ENCODE measurements around the gene BLOC1S4.
A peak's percentile ranks its signal among the peaks of the same experiment; 100 is the strongest.

BLOC1S4 gene

DNA sequence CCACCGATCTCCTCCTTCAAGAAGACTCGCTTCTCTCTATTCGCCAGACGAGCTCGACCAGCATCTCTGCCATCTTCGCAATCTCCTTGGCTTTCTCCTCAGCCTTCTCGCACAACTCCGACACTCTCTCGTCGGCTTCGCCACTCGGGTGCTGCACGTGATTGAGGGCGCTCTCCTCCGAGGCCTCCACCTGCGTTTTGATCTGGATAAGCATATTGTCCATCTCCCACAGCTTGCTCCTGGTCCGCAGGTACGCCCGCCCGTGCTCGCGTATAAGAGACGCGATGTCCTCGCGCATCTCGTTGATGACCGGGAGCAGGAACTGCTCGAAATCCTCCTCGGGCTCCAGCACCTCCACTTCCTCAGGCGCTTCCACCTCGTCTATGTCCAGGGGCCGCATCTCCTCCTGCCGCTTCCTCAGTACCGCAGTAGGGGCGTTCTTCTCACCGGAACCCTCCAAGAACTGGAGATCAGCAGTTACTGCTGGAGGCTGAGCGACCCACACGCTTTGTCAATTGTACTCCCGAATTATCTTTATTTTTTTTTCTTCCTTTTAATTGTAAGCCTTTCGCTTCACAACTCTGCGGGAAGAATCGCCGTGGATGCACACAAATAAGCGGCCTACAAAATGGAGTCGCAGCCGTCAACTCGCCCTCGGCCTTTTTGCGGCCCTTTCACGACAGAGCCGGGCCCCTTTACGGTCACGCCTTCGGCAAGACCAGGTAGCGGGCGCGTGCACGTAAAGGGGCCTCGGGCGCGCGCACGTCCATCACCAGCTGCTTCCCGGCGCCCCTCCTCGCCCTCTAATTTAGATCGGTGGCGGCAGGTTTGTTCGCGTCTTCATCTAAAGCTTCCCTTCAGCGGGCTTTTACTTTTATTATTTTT is 6.5 kb upstream of the BLOC1S4 start, which contains the start of gene MRFAP1L1:
Gene MRFAP1L1 (minus strand): TSS at position 636 of the 885 bp plus-strand sequence. CDS start 236 bp downstream, at position 400.
- H3K4me3 ChIP-seq (replicated peaks; ENCODE audit: low read depth, low read length): peak within 1 kb of the TSS; percentile 78
- TF ChIP-seq, protein P1, sequence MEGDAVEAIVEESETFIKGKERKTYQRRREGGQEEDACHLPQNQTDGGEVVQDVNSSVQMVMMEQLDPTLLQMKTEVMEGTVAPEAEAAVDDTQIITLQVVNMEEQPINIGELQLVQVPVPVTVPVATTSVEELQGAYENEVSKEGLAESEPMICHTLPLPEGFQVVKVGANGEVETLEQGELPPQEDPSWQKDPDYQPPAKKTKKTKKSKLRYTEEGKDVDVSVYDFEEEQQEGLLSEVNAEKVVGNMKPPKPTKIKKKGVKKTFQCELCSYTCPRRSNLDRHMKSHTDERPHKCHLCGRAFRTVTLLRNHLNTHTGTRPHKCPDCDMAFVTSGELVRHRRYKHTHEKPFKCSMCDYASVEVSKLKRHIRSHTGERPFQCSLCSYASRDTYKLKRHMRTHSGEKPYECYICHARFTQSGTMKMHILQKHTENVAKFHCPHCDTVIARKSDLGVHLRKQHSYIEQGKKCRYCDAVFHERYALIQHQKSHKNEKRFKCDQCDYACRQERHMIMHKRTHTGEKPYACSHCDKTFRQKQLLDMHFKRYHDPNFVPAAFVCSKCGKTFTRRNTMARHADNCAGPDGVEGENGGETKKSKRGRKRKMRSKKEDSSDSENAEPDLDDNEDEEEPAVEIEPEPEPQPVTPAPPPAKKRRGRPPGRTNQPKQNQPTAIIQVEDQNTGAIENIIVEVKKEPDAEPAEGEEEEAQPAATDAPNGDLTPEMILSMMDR (IDR thresholded peaks at IDR 0.05; ENCODE audit: low read depth, low read length, missing control alignments): no peak

DNA sequence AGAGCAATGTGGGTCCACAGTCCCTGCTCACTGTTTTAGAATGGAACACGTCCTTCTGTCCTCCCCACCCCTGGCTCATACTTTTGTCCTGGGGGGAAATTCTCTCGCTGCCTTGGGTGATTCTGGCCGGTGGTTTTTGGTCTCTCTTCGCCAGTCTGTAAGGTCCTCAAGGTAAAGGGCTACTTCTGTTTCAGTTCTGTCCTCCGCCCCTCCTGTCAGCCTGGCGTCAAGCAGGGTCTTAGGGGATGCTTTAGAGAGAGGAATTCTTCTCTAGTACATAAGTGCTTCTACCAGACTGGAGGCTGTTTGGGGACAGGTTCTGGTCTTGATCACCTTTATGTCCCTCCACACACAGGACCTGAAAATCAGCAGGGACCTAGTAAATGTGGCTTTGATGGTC is 5.7 kb upstream of the BLOC1S4 start:
- TF ChIP-seq, protein P1 (IDR thresholded peaks at IDR 0.05; ENCODE audit: low read depth, low read length, missing control alignments): no peak
- H3K4me3 ChIP-seq (replicated peaks; ENCODE audit: low read depth, low read length): peak overlapping the region; percentile 78
- no peak for DNase-seq (ENCODE audit: extremely low read depth, low read depth)

More for the DNA sequence above, 6.5 kb upstream of the BLOC1S4 start, which contains the start of gene MRFAP1L1:
- DNase-seq (ENCODE audit: extremely low read depth, low read depth): peak; percentile 81

DNA sequence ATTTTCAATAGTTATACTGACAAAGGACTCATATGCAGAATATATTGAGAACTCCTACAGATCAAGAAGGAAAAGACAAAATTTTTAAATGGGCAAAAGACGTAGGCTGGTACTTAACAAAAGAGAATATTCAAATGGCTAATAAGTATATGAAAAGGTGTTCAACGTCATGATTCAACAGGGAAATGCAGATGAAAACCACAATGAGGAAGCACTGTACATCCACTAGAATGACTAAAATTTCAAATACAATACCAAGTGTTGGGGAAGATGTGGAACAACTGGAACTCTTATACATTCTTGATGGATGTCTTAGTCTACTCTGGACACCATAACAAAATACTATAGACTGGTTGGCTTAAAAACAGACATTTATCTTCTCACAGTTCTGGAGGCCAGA is 5.0 kb upstream of the BLOC1S4 start:
- TF ChIP-seq, protein P1 (IDR thresholded peaks at IDR 0.05; ENCODE audit: low read depth, low read length, missing control alignments): no peak
- H3K4me3 ChIP-seq (replicated peaks; ENCODE audit: low read depth, low read length): no peak overlapping the region
- no peak for DNase-seq (ENCODE audit: extremely low read depth, low read depth)

DNA sequence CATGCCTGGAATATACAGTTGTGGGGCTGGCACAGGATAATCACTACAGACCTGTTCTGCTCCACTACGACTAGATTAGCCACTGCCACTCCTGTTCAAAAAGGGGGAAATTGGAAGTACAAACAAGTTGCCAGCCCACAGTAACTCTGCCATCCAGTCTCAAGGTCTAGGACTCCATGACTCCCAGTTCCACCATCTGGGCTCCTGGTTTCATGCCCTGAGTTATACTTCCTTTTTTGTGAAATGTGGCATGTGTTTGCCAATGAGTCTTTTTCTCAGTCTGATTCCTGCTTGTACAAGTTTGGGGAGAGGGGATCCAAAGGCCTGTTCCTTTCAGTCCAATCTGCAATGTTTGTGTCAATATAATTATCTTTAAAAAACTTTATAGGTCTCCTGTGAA is 1.0 kb upstream of the BLOC1S4 start:
- TF ChIP-seq, protein P1 (IDR thresholded peaks at IDR 0.05; ENCODE audit: low read depth, low read length, missing control alignments): no peak
- H3K4me3 ChIP-seq (replicated peaks; ENCODE audit: low read depth, low read length): no peak overlapping the region
- no peak for DNase-seq (ENCODE audit: extremely low read depth, low read depth)

DNA sequence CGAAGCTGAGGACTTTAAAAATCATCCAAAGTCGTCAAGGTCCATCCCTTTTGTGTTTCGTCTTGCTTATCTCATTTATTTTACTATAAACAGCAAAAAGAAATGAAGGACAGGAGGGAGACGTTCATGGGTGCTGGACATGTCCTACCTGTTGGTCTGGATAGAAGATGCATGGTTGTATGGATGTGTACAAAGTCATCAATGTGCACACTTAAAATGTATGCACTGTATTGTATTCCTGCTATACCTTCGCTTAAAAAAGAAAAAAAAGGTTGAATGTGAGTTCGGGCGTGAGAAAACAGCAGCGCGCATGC is 313 bp upstream of the BLOC1S4 start:
- DNase-seq (ENCODE audit: extremely low read depth, low read depth): no peak
- peak overlapping the region; percentile 65 for H3K4me3 ChIP-seq (replicated peaks; ENCODE audit: low read depth, low read length)
- TF ChIP-seq, protein P1 (IDR thresholded peaks at IDR 0.05; ENCODE audit: low read depth, low read length, missing control alignments): no peak

DNA sequence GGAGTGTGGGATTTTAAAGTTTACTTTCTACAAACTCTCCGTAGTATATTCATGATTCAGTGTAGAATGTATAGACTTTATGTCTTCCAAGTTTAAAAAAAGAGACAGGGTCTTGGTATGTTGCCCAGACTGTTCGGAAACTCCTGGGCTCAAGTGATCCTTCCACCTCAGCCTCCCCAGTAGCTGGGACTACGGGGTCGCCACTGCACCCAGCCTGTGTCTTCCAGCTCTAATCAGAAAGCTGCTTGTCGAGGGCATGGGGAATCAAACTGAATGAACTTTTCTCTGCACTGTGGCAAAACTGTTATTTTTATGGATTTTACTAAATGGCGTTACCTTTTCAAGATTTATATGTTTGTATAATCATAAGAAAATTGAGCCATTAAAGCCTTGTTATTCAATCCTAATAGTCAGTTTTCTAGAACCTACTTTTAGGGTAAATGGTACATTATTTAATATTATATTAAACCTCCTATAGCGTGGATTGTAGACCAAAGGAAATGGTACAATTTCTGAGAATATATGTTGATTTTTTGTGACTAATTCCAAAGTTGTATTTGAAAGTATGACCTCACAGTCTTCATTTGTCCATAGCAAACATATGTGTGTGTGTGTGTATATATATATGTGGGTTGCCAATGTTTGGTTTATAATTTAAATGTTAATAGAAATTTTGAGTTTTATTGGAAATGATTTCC is 1.1 kb downstream of the BLOC1S4 start:
- H3K4me3 ChIP-seq (replicated peaks; ENCODE audit: low read depth, low read length): peak overlapping the region; percentile 65
- TF ChIP-seq, protein P1 (IDR thresholded peaks at IDR 0.05; ENCODE audit: low read depth, low read length, missing control alignments): no peak
- no peak for DNase-seq (ENCODE audit: extremely low read depth, low read depth)

Data from HFF-Myc (cell line).